HCEC 1CT (cell line): ENCODE results near the gene LRRC23.

Experiments
- DNase-seq: peaks from one replicate; pipeline ENCODE4 v3.0.0-alpha.2; 2017

The LRRC23 gene

DNA sequence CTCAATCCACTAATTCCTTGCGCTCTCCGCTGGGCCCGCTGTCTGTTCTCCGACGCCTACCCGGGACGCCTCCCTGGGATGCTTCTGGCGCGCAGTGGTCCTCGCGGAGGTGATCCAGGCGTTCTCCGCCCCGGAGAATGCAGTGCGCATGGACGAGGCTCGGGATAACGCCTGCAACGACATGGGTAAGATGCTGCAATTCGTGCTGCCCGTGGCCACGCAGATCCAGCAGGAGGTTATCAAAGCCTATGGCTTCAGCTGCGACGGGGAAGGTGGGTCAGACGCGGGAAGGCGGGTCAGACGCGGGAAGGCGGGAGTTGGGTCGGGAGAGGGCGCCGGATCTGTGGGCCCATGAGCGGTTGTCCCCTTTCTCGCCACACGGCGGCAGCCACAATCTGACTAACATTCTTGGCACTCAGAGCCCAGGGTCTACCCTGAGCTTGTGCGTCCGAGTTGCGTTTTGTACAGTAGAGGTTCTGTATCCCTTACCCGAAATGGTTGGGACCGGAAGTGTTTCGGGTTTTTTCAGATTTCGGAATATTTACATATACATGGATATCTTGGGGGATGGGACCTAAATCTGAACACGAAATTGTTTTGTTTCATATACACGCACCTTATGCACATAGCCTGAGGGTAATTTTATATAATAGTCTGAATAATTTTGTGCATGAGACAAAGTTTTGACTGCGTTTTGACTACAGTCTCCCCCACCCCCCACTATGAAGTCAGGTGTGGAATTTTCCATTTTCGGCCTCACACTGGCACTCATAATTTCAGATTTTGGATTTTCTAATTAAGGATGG, 40.0 kb downstream of the LRRC23 start:
- DNase-seq: peak; percentile 93

DNA sequence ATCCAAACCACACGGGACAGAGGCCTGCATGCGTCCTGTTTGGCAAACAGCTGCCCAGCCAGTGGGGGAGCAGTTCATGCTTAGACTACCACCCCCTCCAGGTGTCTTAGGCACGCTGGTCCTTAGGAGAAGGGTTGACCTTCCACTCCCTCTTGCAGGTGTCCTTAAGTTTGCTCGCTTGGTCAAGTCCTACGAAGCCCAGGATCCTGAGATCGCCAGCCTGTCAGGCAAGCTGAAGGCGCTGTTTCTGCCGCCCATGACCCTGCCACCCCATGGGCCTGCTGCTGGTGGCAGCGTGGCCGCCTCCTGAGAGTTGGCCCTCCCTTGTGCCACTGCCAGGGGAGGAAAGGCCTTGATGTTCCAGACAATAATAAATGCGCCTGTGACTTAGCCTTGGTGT, 41.0 kb downstream of the LRRC23 start:
- no peak for DNase-seq

DNA sequence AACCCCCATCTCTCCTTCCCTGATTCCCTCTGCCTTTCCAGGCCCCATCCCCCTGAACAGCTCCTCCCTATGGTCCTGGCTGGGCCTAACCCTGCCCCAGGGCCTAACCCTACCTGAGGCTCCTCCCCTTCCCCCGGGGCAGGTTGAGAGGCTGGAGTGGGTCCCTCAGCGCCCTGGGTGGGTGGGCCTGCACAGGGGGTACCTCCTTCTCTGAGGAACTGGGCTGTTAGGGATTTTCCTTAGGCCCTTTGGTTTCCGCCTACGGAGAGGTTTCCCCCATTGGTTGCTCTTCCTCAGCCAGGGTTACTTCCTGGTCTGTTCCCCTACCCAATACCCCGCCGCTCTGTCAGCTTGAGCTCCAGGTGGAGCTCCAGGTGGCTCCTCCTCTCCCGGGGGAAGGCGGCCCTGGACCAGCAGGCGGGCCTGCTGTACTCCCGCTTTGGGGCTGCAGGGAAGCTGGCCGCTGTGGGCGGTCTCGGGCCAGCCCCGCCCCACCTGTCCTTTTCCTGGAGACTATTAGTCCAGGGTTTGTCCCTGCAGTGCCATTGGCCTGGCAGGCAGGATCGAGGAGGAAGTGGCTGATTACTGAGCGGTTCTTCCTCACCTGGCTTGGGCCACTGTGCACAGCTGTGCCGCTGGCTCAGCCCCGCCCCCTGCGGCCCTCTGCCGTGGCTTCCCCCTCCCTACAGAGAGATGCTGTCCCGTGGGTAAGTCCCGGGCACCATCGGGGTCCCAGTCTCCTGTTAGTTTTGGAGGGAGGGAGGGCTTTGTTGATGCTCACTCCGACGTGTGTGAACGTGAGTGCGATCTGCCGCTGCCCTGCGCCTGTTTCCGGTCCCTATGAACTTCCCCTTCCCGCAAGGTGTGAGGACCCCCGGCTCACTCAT, 41.7 kb downstream of the LRRC23 start:
- DNase-seq: no peak

DNA sequence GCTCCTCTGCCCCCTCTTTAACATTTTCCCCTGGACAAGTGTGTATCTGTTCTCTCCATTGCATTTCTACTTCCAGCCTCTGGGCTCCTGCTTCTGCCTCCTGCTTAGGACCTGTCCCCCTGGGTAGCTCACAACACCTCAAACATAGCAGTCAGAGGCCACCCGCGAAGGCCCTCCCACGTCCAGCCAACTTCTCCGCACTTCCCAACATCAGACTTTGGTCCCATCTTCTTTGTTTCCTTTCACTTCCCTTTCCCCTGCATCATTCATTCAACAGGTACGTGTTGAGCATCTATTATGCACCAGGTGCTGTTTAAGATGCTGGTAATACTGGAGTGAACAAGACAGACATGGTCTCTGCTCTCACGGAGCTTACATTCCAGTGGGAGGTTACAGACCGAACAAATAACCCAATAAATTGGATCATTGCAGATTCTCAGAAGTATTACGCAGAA, 42.3 kb downstream of the LRRC23 start:
- no peak for DNase-seq

DNA sequence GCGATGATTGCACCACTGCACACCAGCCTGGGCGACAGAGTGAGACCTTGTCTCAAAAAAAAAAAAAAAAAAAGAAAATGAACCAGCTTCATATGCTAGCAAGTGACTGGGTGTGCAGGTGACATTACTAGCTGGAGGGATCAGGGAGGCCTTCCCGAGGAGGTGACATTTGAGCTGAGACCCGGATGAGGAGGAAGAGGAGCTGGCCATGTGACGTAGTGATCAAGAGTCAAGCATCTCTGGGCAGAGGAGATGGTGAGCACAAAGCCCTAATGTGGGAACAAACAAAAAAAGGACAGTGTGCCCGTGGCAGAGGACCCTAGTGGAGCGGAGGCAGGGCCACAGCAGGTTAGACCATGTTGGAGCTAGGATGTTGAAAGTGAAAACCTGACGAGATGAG, 43.0 kb downstream of the LRRC23 start:
- no peak for DNase-seq

DNA sequence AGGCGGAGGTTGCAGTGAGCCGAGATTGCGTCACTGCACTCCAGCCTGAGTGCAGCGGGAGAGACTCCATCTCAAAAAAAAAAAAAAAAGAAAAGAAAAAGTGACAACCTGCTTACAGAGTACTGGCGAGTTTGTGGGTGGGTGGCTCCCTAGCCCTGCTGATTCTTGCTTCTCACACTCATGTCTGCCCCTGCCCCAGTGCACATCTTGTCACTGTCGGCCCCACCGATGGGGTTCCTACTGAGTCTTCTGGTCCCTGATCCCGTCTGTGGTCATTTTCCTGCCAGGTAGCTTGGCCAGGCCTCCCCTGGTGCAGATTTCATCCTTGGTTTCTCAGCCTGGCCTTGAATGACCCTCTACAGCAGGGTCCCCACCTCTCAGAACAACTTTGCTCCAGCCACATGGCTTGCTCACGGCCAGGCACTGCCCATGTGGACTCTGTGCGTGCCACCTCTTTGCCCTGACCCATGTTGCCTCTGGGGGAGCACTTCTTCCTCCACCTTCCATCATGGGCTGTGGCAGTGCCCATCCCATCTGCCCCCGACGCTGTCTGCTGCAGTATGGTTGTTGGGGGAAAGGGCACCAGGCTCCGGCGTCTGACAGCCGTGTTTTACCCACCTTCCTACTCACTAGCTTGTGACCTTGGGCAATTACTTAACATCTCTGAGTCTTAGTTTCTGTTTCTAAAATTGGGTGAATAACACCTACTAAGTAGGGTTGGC, 44.4 kb downstream of the LRRC23 start:
- no peak for DNase-seq

DNA sequence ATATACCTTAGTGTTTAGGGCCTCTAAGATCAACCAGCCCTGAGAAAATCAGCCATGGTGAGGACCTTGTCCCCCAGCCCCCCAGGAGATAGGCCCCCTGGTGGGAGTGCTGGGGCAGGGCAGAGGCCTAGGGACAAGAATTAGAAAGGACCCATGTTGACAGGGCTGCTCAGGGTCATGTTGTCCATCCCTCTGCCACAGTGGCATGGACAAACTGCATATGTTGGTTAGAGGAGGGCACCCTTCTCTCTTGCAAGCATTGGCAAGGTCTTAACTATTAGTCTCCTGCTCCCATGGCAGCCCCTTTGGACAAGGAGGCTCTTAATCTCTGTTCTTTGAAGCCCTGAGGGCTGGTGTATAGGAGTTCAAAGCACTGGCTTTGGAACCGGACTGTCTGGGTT, 45.8 kb downstream of the LRRC23 start:
- no peak for DNase-seq

DNA sequence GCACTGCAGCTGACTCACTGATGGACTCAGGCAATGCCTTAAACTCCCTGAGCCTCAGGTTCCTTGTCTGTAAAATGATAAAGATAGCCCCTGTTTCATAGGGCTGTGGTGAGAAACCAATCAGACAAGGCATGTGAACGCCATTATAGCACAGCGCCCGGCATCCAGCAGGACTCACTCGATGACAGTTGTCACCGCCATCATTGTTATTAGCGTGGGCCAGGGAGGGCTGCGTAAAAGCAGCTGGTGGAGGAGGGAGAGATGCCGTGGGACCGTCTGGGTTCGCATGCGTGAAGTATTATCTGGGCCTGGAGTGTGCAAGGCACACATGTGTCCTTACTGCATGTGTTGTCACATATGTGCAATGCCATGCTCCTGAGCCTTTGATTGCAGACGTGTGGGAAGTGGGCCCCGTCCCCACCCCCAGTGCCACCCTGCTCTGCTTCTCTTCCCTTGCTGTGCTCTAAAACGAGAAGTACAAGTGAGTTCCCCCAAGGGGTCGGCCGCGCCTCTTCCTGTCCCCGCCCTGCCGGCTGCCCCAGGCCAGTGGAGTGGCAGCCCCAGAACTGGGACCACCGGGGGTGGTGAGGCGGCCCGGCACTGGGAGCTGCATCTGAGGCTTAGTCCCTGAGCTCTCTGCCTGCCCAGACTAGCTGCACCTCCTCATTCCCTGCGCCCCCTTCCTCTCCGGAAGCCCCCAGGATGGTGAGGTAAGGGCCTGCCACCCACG, 46.4 kb downstream of the LRRC23 start, which contains the start of gene PTPN6:
PTPN6 (plus strand) TSS at position 546 of the 730 bp plus-strand sequence; CDS start at position 703, 157 bp downstream.
- no peak for DNase-seq

DNA sequence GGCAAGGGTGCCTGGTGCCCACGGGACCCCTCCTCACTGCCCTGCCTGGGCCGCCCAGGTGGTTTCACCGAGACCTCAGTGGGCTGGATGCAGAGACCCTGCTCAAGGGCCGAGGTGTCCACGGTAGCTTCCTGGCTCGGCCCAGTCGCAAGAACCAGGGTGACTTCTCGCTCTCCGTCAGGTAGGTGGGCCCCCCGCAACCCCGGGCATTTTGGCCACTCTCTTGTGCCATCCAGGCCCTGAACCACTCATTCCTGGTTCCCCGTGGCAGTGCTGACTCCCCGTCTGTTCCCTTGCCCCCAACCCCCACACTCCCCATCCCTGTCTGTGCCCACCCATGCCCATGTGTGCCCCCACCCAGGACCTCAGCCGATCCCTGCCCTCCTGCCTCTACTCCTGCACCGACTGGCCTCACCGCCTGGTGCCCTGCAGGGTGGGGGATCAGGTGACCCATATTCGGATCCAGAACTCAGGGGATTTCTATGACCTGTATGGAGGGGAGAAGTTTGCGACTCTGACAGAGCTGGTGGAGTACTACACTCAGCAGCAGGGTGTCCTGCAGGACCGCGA, 47.0 kb downstream of the LRRC23 start:
- DNase-seq: no peak

DNA sequence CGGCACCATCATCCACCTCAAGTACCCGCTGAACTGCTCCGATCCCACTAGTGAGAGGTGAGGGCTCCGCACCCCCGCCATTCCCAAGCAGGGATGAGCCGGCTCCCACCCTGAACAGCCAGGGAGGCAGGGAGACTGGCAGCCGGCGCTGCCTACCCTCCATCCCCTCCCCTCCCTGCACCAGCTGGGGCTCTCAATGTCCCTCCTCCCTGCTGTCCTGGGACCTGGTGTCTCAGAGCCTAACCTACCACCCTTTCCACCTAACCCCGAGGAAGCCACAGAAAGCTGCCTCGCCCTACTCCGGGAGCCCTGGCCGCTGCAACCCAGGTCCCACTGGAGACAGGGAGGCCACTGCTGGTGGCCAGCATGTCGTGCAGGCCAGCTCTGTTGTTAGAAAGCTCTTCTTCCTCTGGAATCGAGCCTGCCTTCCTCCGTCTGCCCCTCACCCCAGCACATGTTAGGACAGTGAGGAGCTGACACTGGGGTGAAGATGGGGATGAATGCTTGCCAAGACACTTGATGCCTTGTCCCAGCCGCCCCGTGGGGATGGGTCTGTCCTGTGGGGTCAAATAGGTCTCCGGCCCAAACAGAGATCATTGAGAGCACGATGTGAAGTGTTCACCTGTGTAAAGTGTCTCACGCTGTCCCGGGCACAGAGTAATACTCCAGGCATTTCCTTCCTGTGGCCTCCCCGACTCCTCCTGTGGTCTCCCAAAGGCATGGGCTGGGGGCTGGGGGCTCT, 47.7 kb downstream of the LRRC23 start:
- DNase-seq: no peak

DNA sequence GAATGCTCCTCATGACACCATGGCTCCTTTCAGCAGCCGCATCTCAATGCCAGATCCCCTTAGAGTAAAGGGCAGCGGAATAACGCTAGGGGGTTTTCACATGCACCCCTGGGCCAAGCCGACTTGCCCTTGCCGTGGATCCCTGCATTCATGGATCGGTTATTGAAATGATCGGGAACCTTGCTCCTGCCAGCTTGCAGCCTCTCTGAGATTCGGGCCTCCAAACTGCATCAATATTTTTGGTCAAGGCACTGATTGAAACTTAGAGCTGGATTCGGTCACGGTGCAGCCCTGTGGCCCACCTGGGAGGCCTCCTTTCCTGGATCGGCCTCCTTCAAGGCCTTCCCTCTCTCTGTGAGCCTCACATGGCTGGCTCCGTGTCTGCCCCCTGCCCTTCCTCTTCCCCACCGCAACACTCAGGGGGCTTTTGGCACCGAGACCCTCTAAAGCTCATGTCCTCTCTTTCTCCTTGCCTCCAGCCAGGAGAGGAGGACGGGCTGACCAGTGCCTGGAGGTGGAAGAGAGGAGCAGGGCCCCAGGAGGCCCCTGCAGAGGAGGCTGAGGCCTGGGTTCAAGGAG, 48.3 kb downstream of the LRRC23 start:
- no peak for DNase-seq

DNA sequence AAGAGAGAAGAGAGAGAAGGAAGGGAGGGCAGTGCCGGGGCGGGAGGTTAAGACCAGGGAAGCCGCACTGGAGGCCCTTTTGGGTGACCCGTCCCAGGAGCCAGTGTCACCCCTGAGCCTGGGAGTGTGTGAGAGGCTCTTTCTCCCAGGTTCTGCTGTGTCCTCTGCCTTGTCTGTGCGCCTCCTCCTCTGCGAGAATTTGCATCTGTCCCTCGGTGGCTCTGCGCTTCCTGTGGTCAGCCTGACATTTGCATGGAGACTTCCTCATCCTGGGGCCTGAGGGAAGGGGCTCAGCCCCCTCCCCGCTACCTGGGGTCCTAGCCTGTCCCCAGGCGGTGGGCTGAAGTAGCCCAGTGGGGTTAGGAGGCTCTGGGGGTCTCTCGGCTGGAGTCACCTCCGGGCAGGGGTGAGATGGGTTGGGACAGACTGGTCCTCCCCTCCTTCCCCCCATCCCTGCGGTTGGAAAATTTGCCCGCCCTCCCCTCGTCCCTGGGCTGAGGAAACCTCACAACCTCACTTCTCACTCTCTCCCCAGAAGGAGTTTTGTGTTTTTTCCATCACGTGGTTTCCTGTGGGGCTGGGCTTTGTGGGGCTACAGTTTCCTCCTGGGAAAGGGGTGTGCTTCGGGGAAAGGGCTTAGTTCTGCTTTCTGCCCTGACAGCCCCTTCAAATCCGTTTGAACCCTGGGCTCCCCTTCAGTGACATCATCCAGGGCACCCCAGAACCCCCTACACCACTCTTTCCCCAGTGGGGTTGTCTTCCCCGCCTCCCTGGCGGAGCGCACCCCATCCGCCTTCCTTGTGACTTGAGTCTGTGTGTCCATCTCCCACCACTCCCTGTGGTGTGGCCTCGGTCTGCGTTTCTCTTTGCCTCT, 49.1 kb downstream of the LRRC23 start:
- no peak for DNase-seq

DNA sequence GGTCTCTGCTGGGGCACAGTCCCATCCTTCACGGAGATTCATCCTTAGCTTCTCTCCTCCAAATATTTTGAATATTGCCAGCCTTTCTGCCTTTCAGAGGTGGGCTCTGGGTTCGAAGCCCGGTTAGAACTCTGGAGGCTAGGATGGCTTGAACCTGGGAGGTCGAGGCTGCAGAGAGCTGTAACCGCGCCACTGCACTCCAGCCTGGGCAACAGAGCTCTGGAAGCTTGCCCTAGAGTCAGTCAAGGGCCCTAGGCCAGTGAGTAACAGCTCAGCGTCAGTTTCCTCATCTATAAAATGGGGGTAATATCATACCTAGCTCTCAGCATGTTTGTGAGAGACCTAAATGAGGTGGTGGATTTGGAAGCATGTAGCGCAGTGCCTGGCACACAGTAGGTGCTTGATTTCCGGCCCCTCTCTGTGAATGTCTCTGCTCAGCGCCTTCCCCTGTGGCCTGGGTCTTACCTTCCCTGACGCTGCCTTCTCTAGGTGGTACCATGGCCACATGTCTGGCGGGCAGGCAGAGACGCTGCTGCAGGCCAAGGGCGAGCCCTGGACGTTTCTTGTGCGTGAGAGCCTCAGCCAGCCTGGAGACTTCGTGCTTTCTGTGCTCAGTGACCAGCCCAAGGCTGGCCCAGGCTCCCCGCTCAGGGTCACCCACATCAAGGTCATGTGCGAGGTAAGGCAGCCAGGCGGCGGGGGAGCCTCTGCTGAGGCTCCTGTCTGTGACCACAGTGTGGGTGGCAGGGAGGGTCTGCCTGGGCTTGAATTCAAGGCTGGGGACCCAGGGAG, 49.9 kb downstream of the LRRC23 start:
- DNase-seq: no peak

DNA sequence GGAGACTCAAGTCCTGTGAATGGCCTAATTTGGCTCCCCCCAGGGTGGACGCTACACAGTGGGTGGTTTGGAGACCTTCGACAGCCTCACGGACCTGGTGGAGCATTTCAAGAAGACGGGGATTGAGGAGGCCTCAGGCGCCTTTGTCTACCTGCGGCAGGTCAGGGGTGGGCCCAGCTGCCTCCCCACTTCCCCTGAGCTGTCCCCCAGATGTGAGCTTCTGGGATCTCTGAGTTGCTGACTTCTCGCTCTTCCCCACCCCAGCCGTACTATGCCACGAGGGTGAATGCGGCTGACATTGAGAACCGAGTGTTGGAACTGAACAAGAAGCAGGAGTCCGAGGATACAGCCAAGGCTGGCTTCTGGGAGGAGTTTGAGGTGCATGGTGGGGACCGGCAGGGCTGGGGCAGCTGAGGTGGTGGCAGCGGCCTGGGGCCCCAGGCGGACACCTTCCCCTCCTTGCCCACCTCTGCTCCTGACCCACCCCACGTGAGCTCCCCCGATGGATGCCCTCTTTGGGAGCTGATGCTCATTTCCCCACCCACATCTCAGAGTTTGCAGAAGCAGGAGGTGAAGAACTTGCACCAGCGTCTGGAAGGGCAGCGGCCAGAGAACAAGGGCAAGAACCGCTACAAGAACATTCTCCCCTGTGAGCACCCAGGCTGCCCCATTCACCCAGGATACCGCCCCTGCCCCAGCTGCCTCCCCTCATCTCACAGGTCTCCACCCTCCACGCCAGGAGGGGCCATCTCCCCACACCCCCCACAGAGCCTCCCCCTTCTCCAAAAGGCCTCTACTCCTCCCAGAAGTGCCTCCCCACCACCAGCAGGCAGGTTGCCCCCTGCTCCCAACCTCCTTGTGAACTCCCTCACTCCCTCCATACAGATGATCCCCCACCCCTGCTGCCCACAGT, 50.7 kb downstream of the LRRC23 start:
- DNase-seq: no peak

DNA sequence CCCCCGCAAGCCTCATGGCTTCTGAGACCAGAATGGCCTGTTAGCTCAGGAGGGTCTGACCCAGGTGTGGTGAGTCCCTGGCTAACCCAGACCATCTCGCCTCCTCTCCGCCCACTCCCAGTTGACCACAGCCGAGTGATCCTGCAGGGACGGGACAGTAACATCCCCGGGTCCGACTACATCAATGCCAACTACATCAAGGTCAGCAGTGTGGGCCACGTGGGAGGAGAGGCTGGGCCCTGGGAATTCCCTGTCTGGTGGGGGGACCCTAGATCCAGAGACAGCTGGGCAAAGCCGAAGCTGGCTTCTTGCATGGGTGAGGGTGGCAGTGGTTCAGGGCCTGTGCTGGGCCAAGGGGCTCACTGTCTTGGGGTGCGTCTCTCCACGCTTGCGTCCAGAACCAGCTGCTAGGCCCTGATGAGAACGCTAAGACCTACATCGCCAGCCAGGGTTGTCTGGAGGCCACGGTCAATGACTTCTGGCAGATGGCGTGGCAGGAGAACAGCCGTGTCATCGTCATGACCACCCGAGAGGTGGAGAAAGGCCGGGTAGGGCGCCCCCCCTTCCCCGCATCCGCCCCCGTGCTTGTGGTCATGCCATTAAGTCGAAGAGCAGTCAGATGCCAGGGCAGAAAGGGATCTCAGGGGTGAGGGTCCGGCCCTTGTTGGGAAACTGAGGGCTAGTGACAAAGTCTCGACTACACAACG, 51.6 kb downstream of the LRRC23 start:
- no peak for DNase-seq

DNA sequence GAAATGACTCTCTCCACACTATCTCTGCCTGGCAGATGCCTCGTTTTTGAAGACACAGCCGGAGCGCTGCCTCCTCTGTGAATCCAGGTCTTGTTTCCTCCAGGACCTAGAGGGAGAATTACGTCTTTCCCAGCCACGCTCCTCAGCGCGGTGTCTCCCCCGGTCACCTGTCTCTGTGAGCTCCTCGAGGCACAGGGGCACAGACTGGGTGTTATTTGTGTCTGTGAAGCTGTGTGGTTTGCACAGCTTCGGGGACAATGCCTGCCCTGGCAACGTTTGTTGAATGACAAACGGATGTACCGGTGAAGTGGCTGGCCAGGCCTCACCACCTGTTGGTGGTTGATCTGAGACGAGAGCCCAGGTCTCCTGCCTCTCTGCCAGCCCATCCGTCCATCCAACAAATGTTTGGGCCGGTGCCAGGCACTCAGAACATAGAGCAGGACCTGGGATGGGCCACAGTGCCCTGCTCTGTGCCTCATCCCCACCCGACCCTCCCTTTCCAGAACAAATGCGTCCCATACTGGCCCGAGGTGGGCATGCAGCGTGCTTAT, 52.6 kb downstream of the LRRC23 start:
- no peak for DNase-seq
